HFFc6 (cell line): ENCODE measurements around the gene ZNF749. TPM values are rescaled to one million over a fixed set of nuclear protein-coding genes. Genes with fewer than 3 reads are reported as not detected.

Experiments used
- DNase-seq: peaks from one replicate; pipeline ENCODE4 v3.0.0-alpha.2; 2018
- H3K27ac Mint-ChIP-seq: 2 replicates; pipeline ENCODE4 v1.8.0; 2020; ENCODE audit warnings: mild to moderate bottlenecking, mixed read lengths
- H3K27me3 Mint-ChIP-seq: 2 replicates; pipeline ENCODE4 v1.8.0; 2021; ENCODE audit warnings: mild to moderate bottlenecking, moderate library complexity, mixed read lengths; ENCODE audit not compliant: insufficient read depth
- H3K36me3 Mint-ChIP-seq: 2 replicates; pipeline ENCODE4 v1.8.0; 2021; ENCODE audit warnings: low read depth, mixed read lengths
- H3K4me1 Mint-ChIP-seq: 2 replicates; pipeline ENCODE4 v1.8.0; 2020; ENCODE audit warnings: low read depth, mixed read lengths
- H3K4me3 Mint-ChIP-seq: 2 replicates; pipeline ENCODE4 v1.8.0; 2020; ENCODE audit warnings: mild to moderate bottlenecking, moderate library complexity, mixed read lengths
- H3K9me3 Mint-ChIP-seq: 2 replicates; pipeline ENCODE4 v1.8.0; 2020; ENCODE audit warnings: mild to moderate bottlenecking, mixed read lengths
- CTCF ChIP-seq: fragments of 200-600 bp; sonication (generic); IDR thresholded peaks from 2 replicates; pipeline ENCODE4 v1.5.0; 2021; ENCODE audit warnings: antibody characterized with exemption, mild to moderate bottlenecking
- total RNA-seq, 6 experiments: library from RNA; stranded (reverse); fragmentation: NEBNext Ultra II Directional; extraction: Animal tissue kit (Norgen Biotek cat#: 25700); gene quantifications; 2 replicates in 1 of 6; 3 replicates in 5 of 6; pipeline ENCODE4 v1.2.3, GENCODE V29; 2021

The ZNF749 gene
- total RNA-seq, 6 experiments from 2014 or later = 4.8 to 8.0 (median 6.6) TPM

- H3K27me3 Mint-ChIP-seq = no peaks in the 10 kb centered on the region
- no peak for DNase-seq
- no peak for TF ChIP-seq CTCF
- H3K4me3 Mint-ChIP-seq = no peak overlapping the region
- no peak overlapping the region for H3K27ac Mint-ChIP-seq
- peaks cover 54% of the 10 kb centered on the region for H3K36me3 Mint-ChIP-seq
- H3K4me1 Mint-ChIP-seq = no peaks in the 10 kb centered on the region
- H3K9me3 Mint-ChIP-seq = peaks cover 41% of the 10 kb centered on the region
Measured at GRCh38 chr19:57421037-57421436, 14.1 kb upstream of the ZNF749 start.

- Mint-ChIP-seq H3K9me3 (peaks cover 19% of the 10 kb centered on the region), H3K27me3 (no peaks in the 10 kb centered on the region; the same call in 1 of the 2 replicates), H3K4me1 (peaks cover 24% of the 10 kb centered on the region), H3K4me3 (peak overlapping the region; percentile 94), H3K27ac (peak overlapping the region; percentile 95), H3K36me3 (peaks cover 49% of the 10 kb centered on the region)
- no peak for TF ChIP-seq CTCF
- peak; percentile 3 for DNase-seq
Measured at GRCh38 chr19:57434386-57435061, 601 bp upstream of the ZNF749 start.

GRCh38 chr19:57436417-57436816 lies 1.3 kb downstream of the ZNF749 start:
- DNase-seq = no peak
- Mint-ChIP-seq H3K36me3 (peaks cover 66% of the 10 kb centered on the region), H3K27me3 (no peaks in the 10 kb centered on the region; the same call in 1 of the 2 replicates), H3K27ac (peak overlapping the region; percentile 95), H3K9me3 (peaks cover 36% of the 10 kb centered on the region), H3K4me1 (peaks cover 24% of the 10 kb centered on the region), H3K4me3 (peak overlapping the region; percentile 94)
- TF ChIP-seq CTCF = no peak

GRCh38 chr19:57437931-57438330 lies 2.8 kb downstream of the ZNF749 start:
- H3K36me3 Mint-ChIP-seq = peaks cover 77% of the 10 kb centered on the region
- H3K4me1 Mint-ChIP-seq = peaks cover 24% of the 10 kb centered on the region
- no peak overlapping the region for H3K27ac Mint-ChIP-seq
- peaks cover 51% of the 10 kb centered on the region for H3K9me3 Mint-ChIP-seq
- DNase-seq = peak; percentile 4
- H3K27me3 Mint-ChIP-seq = no peaks in the 10 kb centered on the region; the same call in 1 of the 2 replicates
- no peak overlapping the region for H3K4me3 Mint-ChIP-seq
- no peak for TF ChIP-seq CTCF

GRCh38 chr19:57438925-57439324 lies 3.8 kb downstream of the ZNF749 start:
- TF ChIP-seq CTCF = no peak
- peaks cover 24% of the 10 kb centered on the region for H3K4me1 Mint-ChIP-seq
- peaks cover 79% of the 10 kb centered on the region for H3K36me3 Mint-ChIP-seq
- no peak overlapping the region for H3K4me3 Mint-ChIP-seq
- H3K27me3 Mint-ChIP-seq = no peaks in the 10 kb centered on the region; the same call in 1 of the 2 replicates
- no peak for DNase-seq
- H3K27ac Mint-ChIP-seq = no peak overlapping the region
- peaks cover 61% of the 10 kb centered on the region for H3K9me3 Mint-ChIP-seq
